Endothelial cell of umbilical vein (primary cell): ENCODE measurements around the gene GLI3. TPM values are rescaled to one million over a fixed set of nuclear protein-coding genes. Genes with fewer than 3 reads are reported as not detected.

Experiments used
- BruUV-seq: library from RNA; stranded (reverse); fragments of 400-500 nt; replicated peaks from 2 replicates; lab custom pipeline; 2021; lab: Mats Ljungman, UMichigan
- CTCF ChIA-PET: fragments of 300-600, 350-600 bp; sonication (Branson Sonifier 250); formaldehyde crosslinking; loops from one replicate; lab custom pipeline; 2021; ENCODE audit warnings: antibody characterized with exemption, inconsistent platforms; lab: Charles Lee
- POLR2A ChIA-PET: fragments of 300-600, 350-600 bp; sonication (Branson Sonifier 250); formaldehyde crosslinking; loops from one replicate; lab custom pipeline; 2021; ENCODE audit warnings: antibody characterized with exemption, inconsistent platforms; lab: Charles Lee
- DNase-seq: peaks from one replicate; pipeline ENCODE4 v3.0.0-alpha.2; 2011; ENCODE audit warnings: low read depth, low spot score
- FAIRE-seq: peaks from 2 replicates; lab custom pipeline; 2011; peaks lifted over from hg19 to GRCh38; lab: Jason Lieb, UNC
- H2AFZ ChIP-seq: 2 replicates; pipeline ENCODE4 v1.6.0; 2012; ENCODE audit warnings: low read depth, low read length, control low read depth, inconsistent platforms
- H3K27ac ChIP-seq: 2 replicates; pipeline ENCODE4 v1.5.1; 2011; ENCODE audit warnings: low read depth, mild to moderate bottlenecking, control low read depth, low read length, moderate library complexity; ENCODE audit not compliant: insufficient read depth
- H3K27me3 ChIP-seq, 2 experiments: 2 replicates each; pipeline versions ENCODE4 v1.6.0 to v1.6.1; 2011; ENCODE audit warnings: low read length in 2 of 2, mixed read lengths in 1 of 2; ENCODE audit not compliant: control insufficient read depth in 2 of 2, insufficient read depth in 2 of 2
- H3K36me3 ChIP-seq, 2 experiments: 2 replicates in 1 of 2; 3 replicates in 1 of 2; pipeline ENCODE4 v1.5.1; 2011; ENCODE audit warnings: low read length in 2 of 2, mild to moderate bottlenecking in 1 of 2, moderate library complexity in 1 of 2; ENCODE audit not compliant: control insufficient read depth in 2 of 2, insufficient read depth in 2 of 2; ENCODE audit errors: extremely low read depth in 1 of 2
- H3K4me1 ChIP-seq: 3 replicates; pipeline ENCODE4 v1.5.1; 2011; ENCODE audit warnings: mild to moderate bottlenecking, low read length; ENCODE audit not compliant: control insufficient read depth, insufficient read depth; ENCODE audit errors: extremely low read depth
- H3K4me2 ChIP-seq: 2 replicates; pipeline ENCODE4 v1.6.1; 2011; ENCODE audit warnings: low read length, control low read depth, mixed read lengths; ENCODE audit not compliant: insufficient read depth
- H3K4me3 ChIP-seq, 3 experiments: fragments of 200-600 bp in 1 of 3; sonication (generic), shearing (Covaris generic) in 1 of 3; replicated peaks in 1 of 3; 2 replicates each; pipeline ENCODE4 v1.5.1; 2011 to 2016; ENCODE audit warnings: control low read depth in 3 of 3, low read length in 3 of 3, mild to moderate bottlenecking in 2 of 3, inconsistent platforms in 1 of 3, low read depth in 1 of 3, moderate library complexity in 1 of 3; ENCODE audit not compliant: insufficient read depth in 1 of 3
- H3K79me2 ChIP-seq: 2 replicates; pipeline ENCODE4 v1.6.0; 2012; ENCODE audit warnings: low read length, inconsistent platforms; ENCODE audit not compliant: control insufficient read depth, insufficient read depth
- H3K9ac ChIP-seq: replicated peaks from 2 replicates; pipeline ENCODE3; 2011; ENCODE audit warnings: low read length, control low read depth; ENCODE audit not compliant: insufficient read depth; ENCODE audit errors: extremely low read depth
- H3K9me1 ChIP-seq: replicated peaks from 3 replicates; pipeline ENCODE4 v1.6.0; 2011; ENCODE audit warnings: mild to moderate bottlenecking, low read length; ENCODE audit not compliant: control insufficient read depth, insufficient read depth; ENCODE audit errors: extremely low read depth
- H3K9me3 ChIP-seq: replicated peaks from 2 replicates; pipeline ENCODE4 v1.5.1; 2012; ENCODE audit warnings: low read length, inconsistent platforms; ENCODE audit not compliant: control insufficient read depth, insufficient read depth
- H4K20me1 ChIP-seq: replicated peaks from 2 replicates; pipeline ENCODE3; 2011; ENCODE audit warnings: mild to moderate bottlenecking, low read length; ENCODE audit not compliant: control insufficient read depth, insufficient read depth; ENCODE audit errors: extremely low read depth
- EZH2 ChIP-seq: IDR thresholded peaks from 2 replicates; pipeline ENCODE4 v1.6.1; 2012; ENCODE audit warnings: borderline replicate concordance, low read depth, mild to moderate bottlenecking, moderate library complexity, low read length, inconsistent platforms; ENCODE audit not compliant: severe bottlenecking
- FOS ChIP-seq: IDR thresholded peaks from 2 replicates; pipeline ENCODE4 v1.6.1; 2011; ENCODE audit warnings: mild to moderate bottlenecking, low read length, moderate library complexity, borderline replicate concordance; ENCODE audit not compliant: insufficient read depth
- GATA2 ChIP-seq: IDR thresholded peaks from 2 replicates; pipeline ENCODE4 v1.7.0; 2011; ENCODE audit warnings: low read depth, mild to moderate bottlenecking, moderate library complexity, mixed read lengths, low read length; ENCODE audit not compliant: insufficient read length, insufficient read depth
- JUN ChIP-seq: IDR thresholded peaks from 2 replicates; pipeline ENCODE4 v1.6.1; 2011; ENCODE audit warnings: borderline replicate concordance, low read depth; ENCODE audit not compliant: insufficient read length, insufficient read depth
- MYC ChIP-seq: IDR thresholded peaks from one replicate; pipeline ENCODE4 v1.6.1; 2011; ENCODE audit warnings: mild to moderate bottlenecking, low read depth, low read length
- POLR2A ChIP-seq: IDR thresholded peaks from 2 replicates; pipeline ENCODE4 v1.6.1; 2012; ENCODE audit warnings: low read depth, mild to moderate bottlenecking, control low read depth, low read length
- POLR2AphosphoS5 ChIP-seq: IDR thresholded peaks from 2 replicates; pipeline ENCODE4 v1.6.1; 2012; ENCODE audit warnings: low read depth, mild to moderate bottlenecking, control low read depth, low read length, moderate library complexity; ENCODE audit not compliant: insufficient read depth
- dilution Hi-C: fragments of 300-500 bp; cut with MboI; formaldehyde crosslinking; loops from one replicate; pipeline ENCODE4 v1.15.0; 2019; ENCODE audit warnings: low sequenced_read_pairs; ENCODE audit not compliant: extremely low pct_ligation_motif_present
- intact Hi-C: fragments of 100-400 bp; cut with micrococcal nuclease; formaldehyde crosslinking; loops from one replicate; pipeline ENCODE4 v1.10.0; 2022
- polyA plus RNA-seq, 4 experiments: library from polyadenylated mRNA; depleted of rRNA in 3 of 4; stranded (reverse) in 3 of 4; unstranded in 1 of 4; fragments of >200 nt; gene quantifications; 2 replicates each; pipeline versions ENCODE4 v1.2.1 to v1.2.3, GENCODE V29; 2011 to 2012; ENCODE audit warnings: missing spikeins in 1 of 4
- total RNA-seq: library from RNA; stranded (reverse); gene quantifications from 2 replicates; pipeline ENCODE4 v1.2.3, GENCODE V29; 2021
- TF ChIP-seq, protein P1 (sequence below), 2 donors: IDR thresholded peaks; 1 replicate in 1 of 2; 2 replicates in 1 of 2; pipeline ENCODE4 v1.5.1; 2011; ENCODE audit warnings: low read length in 2 of 2, mild to moderate bottlenecking in 2 of 2, moderate library complexity in 2 of 2, control low read depth in 1 of 2, inconsistent platforms in 1 of 2, low read depth in 1 of 2; ENCODE audit not compliant: insufficient read depth in 1 of 2; ENCODE audit errors: extremely low read depth in 1 of 2
- TF ChIP-seq, protein P2 (sequence below): IDR thresholded peaks from 2 replicates; pipeline ENCODE4 v1.6.1; 2011; ENCODE audit not compliant: insufficient read depth, insufficient read length

The GLI3 gene
- total and polyA plus RNA-seq, 2 donors (not counting 3 experiments of a cell fraction or from before 2014, with no cell fraction given) = 6.0 to 24.9 TPM

- no peaks in the 10 kb centered on the region for H3K36me3 ChIP-seq
- dilution Hi-C loops = no loop called here
- no peak overlapping the region for H3K4me3 ChIP-seq
- intact Hi-C loops = no loop called here
- no peaks in the 10 kb centered on the region for H3K9me3 ChIP-seq
- H3K4me2 ChIP-seq = no peak overlapping the region
- H3K79me2 ChIP-seq = no peaks in the 10 kb centered on the region
- no TSS peak for BruUV-seq
- no peaks in the 10 kb centered on the region for H4K20me1 ChIP-seq
- peaks cover 2 to 10% of the 10 kb centered on the region in 2 experiments for H3K27me3 ChIP-seq
- H3K4me1 ChIP-seq = no peaks in the 10 kb centered on the region
- POLR2A ChIA-PET = no interaction called here
- no peak for FAIRE-seq
- H2AFZ ChIP-seq = no peak overlapping the region
- no peak for DNase-seq
- TF ChIP-seq FOS = no peak
- TF ChIP-seq, protein P1, sequence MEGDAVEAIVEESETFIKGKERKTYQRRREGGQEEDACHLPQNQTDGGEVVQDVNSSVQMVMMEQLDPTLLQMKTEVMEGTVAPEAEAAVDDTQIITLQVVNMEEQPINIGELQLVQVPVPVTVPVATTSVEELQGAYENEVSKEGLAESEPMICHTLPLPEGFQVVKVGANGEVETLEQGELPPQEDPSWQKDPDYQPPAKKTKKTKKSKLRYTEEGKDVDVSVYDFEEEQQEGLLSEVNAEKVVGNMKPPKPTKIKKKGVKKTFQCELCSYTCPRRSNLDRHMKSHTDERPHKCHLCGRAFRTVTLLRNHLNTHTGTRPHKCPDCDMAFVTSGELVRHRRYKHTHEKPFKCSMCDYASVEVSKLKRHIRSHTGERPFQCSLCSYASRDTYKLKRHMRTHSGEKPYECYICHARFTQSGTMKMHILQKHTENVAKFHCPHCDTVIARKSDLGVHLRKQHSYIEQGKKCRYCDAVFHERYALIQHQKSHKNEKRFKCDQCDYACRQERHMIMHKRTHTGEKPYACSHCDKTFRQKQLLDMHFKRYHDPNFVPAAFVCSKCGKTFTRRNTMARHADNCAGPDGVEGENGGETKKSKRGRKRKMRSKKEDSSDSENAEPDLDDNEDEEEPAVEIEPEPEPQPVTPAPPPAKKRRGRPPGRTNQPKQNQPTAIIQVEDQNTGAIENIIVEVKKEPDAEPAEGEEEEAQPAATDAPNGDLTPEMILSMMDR (IDR thresholded peaks at IDR 0.05; ENCODE audit: extremely low read depth in 1 of 2, insufficient read depth in 1 of 2, low read depth in 1 of 2, low read length in 2 of 2) = peak in 1 of 2 donors; percentile 6
- no peak overlapping the region for H3K9ac ChIP-seq
- no peaks in the 10 kb centered on the region for H3K9me1 ChIP-seq
- no peak overlapping the region for H3K27ac ChIP-seq
- CTCF ChIA-PET = interaction anchor here (0.8 to 1.5 kb wide), 3 partner anchors 31 to 290 kb away, joined by 3 read pairs; partner anchors contain the start of gene GLI3
Observed at GRCh38 chr7:42272793-42273665, 36.0 kb upstream of the GLI3 start.

DNA sequence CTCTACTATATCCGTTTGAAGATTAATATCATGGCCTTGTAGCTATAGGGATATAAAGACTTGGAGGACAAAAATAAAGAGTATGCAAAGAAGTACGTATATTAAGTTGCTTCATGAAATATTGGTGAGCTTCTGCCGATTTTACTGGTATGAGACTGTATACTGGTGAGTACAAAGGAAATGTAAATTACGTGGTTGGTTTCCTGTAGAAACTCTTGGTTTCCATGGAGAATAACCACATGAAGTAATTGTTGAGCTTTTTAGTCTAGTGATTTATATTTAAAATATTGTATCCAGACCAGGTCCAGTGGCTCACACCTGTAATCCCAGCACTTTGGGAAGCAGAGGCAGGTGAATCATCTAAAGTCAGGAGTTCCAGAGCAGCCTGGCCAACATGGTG lies 32.2 kb upstream of the GLI3 start:
- Histone ChIP-seq H3K4me3 (no peak overlapping the region), H4K20me1 (no peaks in the 10 kb centered on the region), H3K79me2 (no peaks in the 10 kb centered on the region), H3K27ac (no peak overlapping the region), H3K9me1 (no peaks in the 10 kb centered on the region), H3K36me3 (no peaks in the 10 kb centered on the region), H3K27me3 (peaks cover 0 to 2% of the 10 kb centered on the region in 2 experiments), H3K4me1 (no peaks in the 10 kb centered on the region), H3K9ac (no peak overlapping the region), H3K4me2 (no peak overlapping the region), H3K9me3 (no peaks in the 10 kb centered on the region), H2AFZ (no peak overlapping the region)
- dilution Hi-C loops = no loop called here
- ChIA-PET CTCF (interaction anchor here (0.9 to 1.4 kb wide), 3 partner anchors 16 to 607 kb away, joined by 3 to 7 read pairs (median 3); no protein-coding TSS in a partner anchor), POLR2A (no interaction called here)
- BruUV-seq = no TSS peak
- FAIRE-seq (no peak), DNase-seq (peak; percentile 9)
- intact Hi-C loops = no loop called here
- TF ChIP-seq POLR2AphosphoS5 = no peak
- no peak for TF ChIP-seq EZH2
- no peak for TF ChIP-seq FOS
- TF ChIP-seq GATA2 = no peak
- TF ChIP-seq, protein P2, sequence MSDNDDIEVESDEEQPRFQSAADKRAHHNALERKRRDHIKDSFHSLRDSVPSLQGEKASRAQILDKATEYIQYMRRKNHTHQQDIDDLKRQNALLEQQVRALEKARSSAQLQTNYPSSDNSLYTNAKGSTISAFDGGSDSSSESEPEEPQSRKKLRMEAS = no peak
- no peak for TF ChIP-seq POLR2A
- no peak for TF ChIP-seq JUN
- no peak for TF ChIP-seq MYC
- TF ChIP-seq, protein P1 (IDR thresholded peaks at IDR 0.05; ENCODE audit: extremely low read depth in 1 of 2, insufficient read depth in 1 of 2, low read depth in 1 of 2, low read length in 2 of 2) = no peak
